ENCODE data around the gene VSIR.

The VSIR gene

GRCh38 chr10:71763352-71764127, 9.8 kb downstream of the VSIR start:
- DNase-seq = no peak

DNA sequence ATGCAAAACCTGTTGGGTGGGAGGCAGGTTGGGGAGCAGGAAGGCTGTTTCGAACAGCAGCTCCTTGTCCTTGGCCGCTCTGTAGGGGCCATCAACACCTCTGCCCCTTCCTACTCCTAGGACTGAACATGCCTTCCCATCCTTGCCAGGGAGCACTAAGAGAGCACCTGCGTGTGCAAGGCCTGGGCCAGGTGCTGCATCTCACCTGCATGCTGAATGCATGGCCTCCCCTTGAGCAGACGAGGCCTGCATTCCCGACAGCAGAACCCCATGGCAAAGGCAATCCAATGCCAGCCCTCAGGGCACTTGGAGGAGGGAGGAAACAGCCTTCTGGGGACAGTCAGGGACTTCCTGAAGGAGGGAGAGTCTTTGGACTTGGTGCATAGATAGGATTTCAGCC, 11.0 kb downstream of the VSIR start:
- DNase-seq = no peak

GRCh38 chr10:71761541-71762113, 11.7 kb downstream of the VSIR start:
- no peak for DNase-seq

DNA sequence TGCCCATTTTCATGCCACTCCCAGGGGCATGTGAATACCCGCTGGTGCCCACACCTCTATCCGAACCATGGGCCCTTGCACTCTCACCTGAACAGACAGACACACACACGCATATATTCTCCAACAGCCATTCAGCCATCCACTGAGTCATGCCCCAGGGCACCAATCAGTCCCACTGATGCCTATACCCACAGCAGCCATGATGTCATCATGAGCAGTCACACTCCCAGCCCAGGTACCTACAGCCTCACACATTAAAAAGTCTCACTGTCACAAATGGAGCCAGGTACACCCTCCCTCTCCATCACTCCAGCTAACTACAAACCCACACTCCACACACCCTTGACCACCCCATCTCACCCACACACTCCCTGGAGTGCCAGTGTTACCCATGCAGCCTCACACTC, 12.2 kb downstream of the VSIR start:
- DNase-seq = no peak

- DNase-seq = no peak
These were observed 15.9 kb downstream of the VSIR start for GRCh38 chr10:71757399-71757922.

GRCh38 chr10:71756311-71757191, 16.8 kb downstream of the VSIR start:
- no peak for DNase-seq

GRCh38 chr10:71755179-71755879, 18.0 kb downstream of the VSIR start:
- no peak for DNase-seq

DNA sequence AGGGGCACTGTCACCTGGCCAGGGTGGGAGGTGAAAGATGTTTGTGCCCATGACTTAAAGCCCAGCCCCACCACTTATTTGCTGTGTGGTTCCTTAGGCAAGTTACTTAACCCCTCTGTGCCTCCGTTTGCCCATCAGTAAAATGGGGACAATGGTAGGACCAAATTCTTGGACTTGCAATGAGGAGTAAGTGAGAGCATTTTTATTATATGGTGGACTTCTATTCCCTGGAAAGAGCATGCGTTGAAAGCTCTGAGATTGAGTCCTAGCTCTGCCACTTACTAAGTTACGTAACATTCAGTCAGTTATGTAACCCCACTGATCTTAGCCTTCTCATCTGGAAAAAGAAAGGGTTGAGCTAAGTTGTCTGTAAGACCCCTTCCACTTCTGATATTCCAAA, 18.8 kb downstream of the VSIR start:
- DNase-seq = no peak

DNA sequence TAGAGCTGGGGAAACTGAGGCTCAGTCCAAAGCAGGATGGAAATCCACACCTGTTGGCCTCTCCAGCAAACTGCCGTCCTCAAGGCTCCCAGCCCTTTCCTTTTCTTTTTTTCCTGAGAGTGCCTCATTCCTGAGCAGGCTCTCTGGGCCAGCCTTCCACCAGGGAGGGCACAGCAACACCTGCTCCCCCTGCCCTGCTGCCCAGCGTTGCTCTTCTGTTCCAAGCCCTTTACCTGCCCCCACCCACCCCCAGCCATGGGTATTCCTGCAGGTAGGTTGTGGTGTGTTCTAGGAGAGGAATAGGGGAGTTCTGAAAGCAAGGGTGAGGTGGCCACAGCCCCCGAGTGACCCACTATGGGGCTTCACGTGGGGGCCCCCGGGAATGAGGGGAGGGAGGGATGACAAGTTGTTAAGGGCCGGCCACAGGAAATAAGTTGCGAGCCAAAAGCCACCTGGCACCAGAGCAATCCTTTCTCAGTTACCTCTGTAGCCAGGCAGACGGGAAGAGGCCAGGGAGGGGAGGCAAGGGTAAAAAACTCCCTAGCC, 19.3 kb downstream of the VSIR start:
- no peak for DNase-seq

DNA sequence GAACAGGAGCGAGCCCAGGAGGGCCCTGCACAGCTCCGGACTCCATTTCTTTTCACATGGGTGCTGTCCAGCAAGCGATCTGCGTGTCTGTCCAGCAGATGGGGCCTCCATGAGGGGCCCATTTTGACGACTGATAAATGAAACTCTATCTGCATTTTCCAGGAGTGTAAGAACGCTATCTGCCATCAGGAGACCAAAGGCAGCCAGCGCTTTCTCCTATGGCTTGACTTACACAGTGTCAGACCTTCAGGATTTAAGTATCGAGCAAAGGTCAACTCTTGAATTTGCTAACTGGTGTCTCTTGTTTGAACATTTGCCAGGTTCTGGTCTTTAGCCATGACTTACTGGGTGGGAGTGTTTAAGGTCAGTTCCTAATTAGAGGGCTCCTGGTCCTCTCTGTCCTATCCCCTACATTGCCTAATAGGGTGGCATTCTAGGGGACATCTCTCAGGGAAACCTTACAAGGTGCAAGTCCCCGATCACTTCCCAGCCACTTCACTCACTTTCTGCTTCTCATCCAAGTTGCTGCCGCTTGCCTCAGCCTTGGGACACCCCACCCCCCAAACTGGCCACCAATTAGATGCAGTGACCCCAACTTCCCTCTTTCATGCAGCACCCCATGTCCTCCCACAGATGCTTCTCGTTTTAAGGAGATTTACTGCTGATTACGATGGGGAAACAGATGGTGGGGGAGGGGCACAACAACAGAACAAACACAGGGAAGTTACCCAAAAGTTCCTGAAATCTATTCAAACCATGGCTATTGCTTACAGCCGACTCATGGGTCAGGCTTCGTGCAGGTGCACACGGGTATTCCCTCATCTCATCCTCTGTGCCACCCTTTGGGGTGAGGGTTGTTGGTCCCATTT, 20.0 kb downstream of the VSIR start:
- DNase-seq = no peak

DNA sequence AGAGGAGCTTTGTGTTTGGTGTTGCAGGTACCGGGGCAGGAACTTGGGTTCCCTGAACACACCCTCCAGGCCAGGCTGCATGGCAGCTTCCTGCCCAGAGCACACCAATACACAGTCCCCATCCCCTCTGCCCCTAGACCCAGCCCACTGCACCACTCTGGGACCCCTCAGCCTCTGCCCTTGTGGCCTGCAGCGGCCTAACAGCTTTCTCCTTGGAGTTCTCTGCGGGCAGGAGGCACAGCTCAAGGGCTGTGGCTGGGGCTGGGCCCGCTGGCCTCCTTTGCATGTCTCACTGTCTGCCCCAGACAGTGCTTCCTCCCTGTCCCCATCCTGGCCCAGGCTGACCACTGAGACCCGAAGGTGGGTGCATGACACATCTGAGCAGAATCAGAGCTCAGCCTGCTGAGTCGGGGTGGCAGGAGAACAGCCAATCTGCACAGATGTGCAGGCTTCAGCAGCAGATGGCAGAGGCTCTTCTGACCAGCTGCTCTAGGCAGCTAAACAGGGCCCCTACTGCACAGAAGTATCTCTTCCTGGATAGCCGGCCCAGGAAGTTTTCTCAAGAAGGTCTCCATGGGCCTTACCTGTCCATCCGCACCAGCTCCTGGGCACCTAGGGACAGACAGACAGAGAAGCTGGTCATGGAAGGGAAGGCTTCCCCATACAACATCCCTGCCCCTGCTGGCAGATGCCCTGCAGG, 20.8 kb downstream of the VSIR start:
- DNase-seq = no peak

GRCh38 chr10:71751515-71752224, 21.6 kb downstream of the VSIR start:
- no peak for DNase-seq

DNA sequence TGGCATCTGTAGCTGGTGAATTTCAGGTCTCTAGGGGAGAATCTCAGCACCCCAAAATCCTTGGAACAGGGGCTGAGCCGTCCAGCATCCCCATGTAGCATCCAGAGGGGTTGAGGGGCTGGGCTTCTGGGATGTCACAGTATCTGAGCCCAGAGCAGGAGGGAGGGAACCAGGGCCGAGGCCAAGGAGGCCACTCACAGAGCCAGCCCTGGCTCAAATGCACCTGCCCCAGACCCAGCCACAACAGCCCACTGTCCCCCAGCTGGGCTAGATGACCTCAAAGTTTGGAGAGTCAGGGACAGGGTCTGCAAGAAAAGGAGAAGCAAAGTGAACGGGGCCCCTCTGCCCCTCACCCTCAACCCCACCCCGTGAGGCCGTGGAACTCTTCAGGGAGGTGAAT, 22.3 kb downstream of the VSIR start:
- DNase-seq = no peak

DNA sequence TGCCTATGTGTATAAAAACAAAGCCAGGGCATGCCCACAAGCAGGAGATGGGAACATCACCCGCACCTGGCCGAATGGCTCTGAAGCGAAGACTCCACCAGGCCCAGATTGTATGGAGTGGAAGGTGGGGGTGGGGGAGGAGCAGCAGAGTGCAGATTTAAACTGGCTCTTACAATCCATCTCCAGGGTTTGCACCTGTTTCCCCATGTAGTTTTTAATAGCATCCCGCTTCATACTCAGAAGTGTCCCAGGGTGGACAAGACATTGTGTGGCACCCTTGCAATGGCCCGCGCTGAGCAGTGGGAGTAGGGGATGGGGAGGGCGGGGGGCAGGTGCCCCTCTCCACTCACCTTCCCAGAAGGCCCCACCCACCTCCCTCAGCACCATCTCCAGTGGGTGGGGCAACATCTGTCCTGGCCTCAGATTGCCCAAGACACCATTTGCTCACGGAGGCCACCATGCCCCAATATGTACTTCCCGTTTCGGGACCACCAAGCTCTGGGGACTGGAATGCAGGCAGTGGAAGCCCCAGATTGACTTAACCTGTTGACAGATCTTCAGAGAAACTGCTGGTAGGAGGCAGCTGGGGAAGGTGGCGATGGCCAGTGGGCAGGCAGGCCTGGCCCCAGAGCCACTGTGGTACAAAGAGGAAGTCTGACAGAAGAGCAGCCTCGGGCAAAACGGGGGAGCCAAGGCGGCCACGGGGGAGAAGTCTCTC, 23.0 kb downstream of the VSIR start:
- no peak for DNase-seq

DNA sequence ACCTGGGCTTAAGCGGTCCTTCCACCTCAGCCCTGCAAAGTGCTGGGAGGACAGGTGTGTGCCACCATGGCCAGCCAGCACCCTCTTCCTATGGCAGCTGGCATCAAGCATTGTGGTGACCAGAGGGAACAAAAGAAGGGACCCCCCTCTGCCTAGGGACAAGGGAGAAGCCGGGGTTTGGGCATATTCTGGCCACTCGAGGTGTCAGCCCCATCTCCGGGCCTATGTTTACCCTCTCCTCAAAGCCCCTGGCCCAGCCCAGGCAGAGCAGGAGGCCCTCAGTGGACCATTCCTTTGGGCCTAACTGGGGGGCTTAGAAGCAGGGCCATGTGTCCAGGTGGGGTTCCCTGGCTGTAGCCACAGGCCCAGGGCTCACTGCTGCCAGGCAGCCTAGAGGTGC, 23.9 kb downstream of the VSIR start:
- no peak for DNase-seq

- DNase-seq = no peak
These were observed 24.6 kb downstream of the VSIR start for GRCh38 chr10:71748671-71749191.

GRCh38 chr10:71747551-71748523, 25.5 kb downstream of the VSIR start:
- DNase-seq = no peak

DNA sequence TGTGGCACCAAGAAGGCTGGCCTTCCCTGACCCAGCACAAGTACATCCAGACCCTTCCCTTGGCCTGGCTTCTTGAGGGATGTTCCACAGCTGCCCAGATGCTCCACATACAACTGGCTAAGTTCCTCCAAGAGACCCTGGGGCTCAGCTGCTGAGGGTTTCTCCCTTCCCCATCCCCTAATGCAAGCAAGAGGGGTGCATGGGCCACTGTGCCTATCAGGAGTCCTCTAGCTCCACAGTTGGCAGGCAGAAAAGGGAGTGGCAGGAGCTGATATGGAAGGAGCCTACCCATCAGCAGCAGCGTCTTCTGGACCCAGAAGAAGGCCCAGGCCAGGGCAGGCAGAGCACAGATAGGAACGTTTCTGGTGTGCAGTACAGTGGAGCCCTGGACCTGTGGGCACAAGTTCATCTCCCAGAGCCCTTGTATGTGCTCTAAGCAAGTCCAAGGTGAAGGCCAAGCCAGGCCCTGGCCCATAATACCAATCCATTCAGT, 26.2 kb downstream of the VSIR start:
- no peak for DNase-seq
